ENCODE data around the gene NOS2. TPM values are rescaled to one million over a fixed set of nuclear protein-coding genes. Genes with fewer than 3 reads are reported as not detected.
"Not testable (repeated sequence)": the region's sequence is repeated elsewhere in the genome, so short reads cannot be mapped to it uniquely, and the experiment has no call there.

The NOS2 gene
- total RNA-seq, 1 donor from 2014 or later: 26.6 TPM

- H3K4me3 ChIP-seq; H3K36me3 Mint-ChIP-seq; H3K4me2 ChIP-seq; H3K27ac ChIP-seq; H4K20me1 ChIP-seq (ENCODE audit: low read depth); H3K4me3 Mint-ChIP-seq; H3K9ac ChIP-seq; H3K27me3 ChIP-seq; H3K27ac Mint-ChIP-seq; H3K27me3 Mint-ChIP-seq (ENCODE audit: insufficient read depth, low read depth); H3F3A ChIP-seq (ENCODE audit: low read depth); H3K79me2 ChIP-seq (ENCODE audit: low read depth); H3K9me3 ChIP-seq (ENCODE audit: low read depth); H3K36me3 ChIP-seq; H2AFZ ChIP-seq (replicated peaks); H3K9me3 Mint-ChIP-seq: not testable (repeated sequence)
- peaks cover 15% of the 10 kb centered on the region for H3K4me1 Mint-ChIP-seq
- peaks cover 12% of the 10 kb centered on the region for H3K4me1 ChIP-seq
- DNase-seq (ENCODE audit: low spot score): peak; percentile 57
These were observed 38.3 kb upstream of the NOS2 start for GRCh38 chr17:27838607-27839006.

- not testable (repeated sequence) for DNase-seq (ENCODE audit: low spot score); H3K9ac ChIP-seq; H3K79me2 ChIP-seq (ENCODE audit: low read depth); H3K27me3 ChIP-seq; H3K9me3 Mint-ChIP-seq; H3K36me3 Mint-ChIP-seq; H3K4me3 Mint-ChIP-seq; H3K27me3 Mint-ChIP-seq (ENCODE audit: insufficient read depth, low read depth); H3K36me3 ChIP-seq; H3K9me3 ChIP-seq (ENCODE audit: low read depth); H3K4me3 ChIP-seq; H3K4me2 ChIP-seq; H2AFZ ChIP-seq (replicated peaks); H3F3A ChIP-seq (ENCODE audit: low read depth); H4K20me1 ChIP-seq (ENCODE audit: low read depth)
- Histone ChIP-seq H3K4me1 (peaks cover 12% of the 10 kb centered on the region), H3K27ac (peak overlapping the region; percentile 74)
- peaks cover 15% of the 10 kb centered on the region for H3K4me1 Mint-ChIP-seq
- peak overlapping the region; percentile 80 for H3K27ac Mint-ChIP-seq
These were observed 37.4 kb upstream of the NOS2 start for GRCh38 chr17:27837769-27838168.

GRCh38 chr17:27836651-27837050 is 36.3 kb upstream of the NOS2 start:
- Histone ChIP-seq H3K79me2 (ENCODE audit: low read depth) (no peaks in the 10 kb centered on the region), H3K4me3 (no peak overlapping the region), H2AFZ (replicated peaks) (no peak overlapping the region), H3K27me3 (no peaks in the 10 kb centered on the region), H3K4me2 (no peak overlapping the region), H3K9ac (no peak overlapping the region), H4K20me1 (ENCODE audit: low read depth) (no peaks in the 10 kb centered on the region), H3K9me3 (ENCODE audit: low read depth) (no peaks in the 10 kb centered on the region), H3K27ac (no peak overlapping the region), H3K36me3 (peaks cover 3% of the 10 kb centered on the region), H3F3A (ENCODE audit: low read depth) (peaks cover 3% of the 10 kb centered on the region), H3K4me1 (peaks cover 12% of the 10 kb centered on the region)
- Mint-ChIP-seq H3K9me3 (peaks cover 8% of the 10 kb centered on the region), H3K27me3 (ENCODE audit: insufficient read depth, low read depth) (peaks cover 2% of the 10 kb centered on the region), H3K27ac (no peak overlapping the region), H3K36me3 (peaks cover 2% of the 10 kb centered on the region), H3K4me1 (peaks cover 21% of the 10 kb centered on the region), H3K4me3 (no peak overlapping the region)
- DNase-seq (ENCODE audit: low spot score): no peak
- TF ChIP-seq EZH2phosphoT487 (IDR thresholded peaks at IDR 0.05) (no peak), EZH2 (IDR thresholded peaks at IDR 0.05) (no peak), CTCF (IDR thresholded peaks at IDR 0.05) (no peak)

GRCh38 chr17:27834571-27834970 is 34.2 kb upstream of the NOS2 start:
- Mint-ChIP-seq H3K27ac (no peak overlapping the region), H3K4me1 (peaks cover 19% of the 10 kb centered on the region), H3K36me3 (peaks cover 2% of the 10 kb centered on the region), H3K27me3 (ENCODE audit: insufficient read depth, low read depth) (peaks cover 2% of the 10 kb centered on the region), H3K4me3 (no peak overlapping the region), H3K9me3 (peaks cover 8% of the 10 kb centered on the region)
- H3K4me2 ChIP-seq: no peak overlapping the region
- no peak overlapping the region for H3K4me3 ChIP-seq
- H3K36me3 ChIP-seq: peaks cover 3% of the 10 kb centered on the region
- H2AFZ ChIP-seq (replicated peaks): no peak overlapping the region
- peaks cover 6% of the 10 kb centered on the region for H3F3A ChIP-seq (ENCODE audit: low read depth)
- H3K9me3 ChIP-seq (ENCODE audit: low read depth): no peaks in the 10 kb centered on the region
- H4K20me1 ChIP-seq (ENCODE audit: low read depth): no peaks in the 10 kb centered on the region
- H3K27me3 ChIP-seq: no peaks in the 10 kb centered on the region
- no peak overlapping the region for H3K9ac ChIP-seq
- DNase-seq (ENCODE audit: low spot score): no peak
- no peak for TF ChIP-seq EZH2phosphoT487 (IDR thresholded peaks at IDR 0.05)
- no peak for TF ChIP-seq CTCF (IDR thresholded peaks at IDR 0.05)
- TF ChIP-seq EZH2 (IDR thresholded peaks at IDR 0.05): no peak
- H3K27ac ChIP-seq: no peak overlapping the region
- peaks cover 13% of the 10 kb centered on the region for H3K4me1 ChIP-seq
- no peaks in the 10 kb centered on the region for H3K79me2 ChIP-seq (ENCODE audit: low read depth)

Data from neural progenitor cell (in vitro differentiated cells).